ENCODE data around the gene INF2.
"Not testable (repeated sequence)": the region's sequence is repeated elsewhere in the genome, so short reads cannot be mapped to it uniquely, and the experiment has no call there.

The INF2 gene

GRCh38 chr14:104746071-104746545 lies 56.7 kb downstream of the INF2 start:
- no peak for TF ChIP-seq TAF1 (IDR thresholded peaks at IDR 0.05; ENCODE audit: low read depth, low read length)
- FAIRE-seq = no peak
- DNase-seq (ENCODE audit: insufficient read length, low spot score) = no peak

GRCh38 chr14:104746934-104747481 lies 57.6 kb downstream of the INF2 start:
- FAIRE-seq = no peak
- TF ChIP-seq SPI1 (IDR thresholded peaks at IDR 0.05; ENCODE audit: low read depth, low read length) (no peak), TAF1 (IDR thresholded peaks at IDR 0.05; ENCODE audit: low read depth, low read length) (no peak), POU2F2 (IDR thresholded peaks at IDR 0.05; ENCODE audit: low read depth, low read length) (no peak), PAX5 (IDR thresholded peaks at IDR 0.05; ENCODE audit: insufficient read depth, low read length, severe bottlenecking) (no peak), POLR2A (IDR thresholded peaks at IDR 0.05; ENCODE audit: low read depth, low read length) (no peak), POLR2AphosphoS5 (IDR thresholded peaks at IDR 0.05; ENCODE audit: low read depth, low read length) (no peak)

DNA sequence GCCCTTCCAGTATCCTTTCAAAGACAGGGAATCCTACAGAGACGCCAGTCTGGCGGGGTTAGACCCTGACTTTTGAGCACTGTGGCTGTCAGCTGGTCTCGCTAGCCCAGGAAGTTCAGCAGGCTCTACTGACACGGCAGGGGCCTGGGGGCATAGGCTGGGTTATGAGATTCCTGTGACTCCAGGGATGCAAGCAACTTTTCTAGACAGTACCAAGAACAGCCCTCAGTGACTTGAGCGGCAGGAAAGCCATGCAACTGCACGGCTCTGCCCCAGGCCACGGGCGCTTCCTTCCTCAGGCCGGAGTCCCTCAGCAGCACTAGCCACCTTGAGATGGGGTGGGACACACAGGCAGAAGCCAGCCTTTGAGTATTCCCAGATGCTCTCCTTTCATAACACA lies 58.5 kb downstream of the INF2 start:
- TF ChIP-seq POLR2AphosphoS5 (IDR thresholded peaks at IDR 0.05; ENCODE audit: low read depth, low read length) = no peak
- no peak for TF ChIP-seq SPI1 (IDR thresholded peaks at IDR 0.05; ENCODE audit: low read depth, low read length)
- TF ChIP-seq POU2F2 (IDR thresholded peaks at IDR 0.05; ENCODE audit: low read depth, low read length) = no peak
- no peak for TF ChIP-seq TAF1 (IDR thresholded peaks at IDR 0.05; ENCODE audit: low read depth, low read length)
- TF ChIP-seq PAX5 (IDR thresholded peaks at IDR 0.05; ENCODE audit: insufficient read depth, low read length, severe bottlenecking) = no peak
- TF ChIP-seq POLR2A (IDR thresholded peaks at IDR 0.05; ENCODE audit: low read depth, low read length) = no peak
- no peak for FAIRE-seq

More at GRCh38 chr14:104746934-104747481, 57.6 kb downstream of the INF2 start:
- no peak for DNase-seq (ENCODE audit: insufficient read length, low spot score)

DNA sequence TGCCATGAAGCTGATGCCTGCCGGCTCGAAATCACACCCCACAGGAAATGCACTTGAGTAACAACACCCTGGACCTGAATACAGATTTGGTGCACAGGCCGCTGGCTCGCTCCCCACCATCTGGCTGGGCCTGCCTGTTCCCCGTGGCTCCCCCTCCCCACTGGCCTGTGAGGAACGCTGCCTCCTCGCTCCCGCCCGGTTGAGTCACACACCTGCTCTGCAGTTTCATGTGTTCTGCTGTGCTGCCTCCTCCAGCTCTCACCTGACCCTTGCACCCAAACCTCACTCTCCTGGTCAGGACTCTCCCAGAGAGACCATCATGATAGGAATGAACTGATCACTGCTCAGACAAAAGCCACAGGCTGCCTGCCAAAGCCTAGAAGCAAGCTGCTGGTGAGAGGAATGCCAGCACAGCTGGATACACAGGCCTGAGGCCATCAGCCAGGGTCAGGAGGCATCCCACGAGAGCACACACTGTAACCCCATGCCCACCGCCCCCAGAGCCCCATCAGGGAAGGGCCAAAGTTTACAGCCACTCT lies 59.8 kb downstream of the INF2 start:
- TF ChIP-seq POLR2A (IDR thresholded peaks at IDR 0.05; ENCODE audit: low read depth, low read length) = no peak
- TF ChIP-seq POLR2AphosphoS5 (IDR thresholded peaks at IDR 0.05; ENCODE audit: low read depth, low read length) = no peak
- TF ChIP-seq TAF1 (IDR thresholded peaks at IDR 0.05; ENCODE audit: low read depth, low read length) = no peak
- TF ChIP-seq POU2F2 (IDR thresholded peaks at IDR 0.05; ENCODE audit: low read depth, low read length) = no peak
- no peak for TF ChIP-seq SPI1 (IDR thresholded peaks at IDR 0.05; ENCODE audit: low read depth, low read length)
- no peak for TF ChIP-seq PAX5 (IDR thresholded peaks at IDR 0.05; ENCODE audit: insufficient read depth, low read length, severe bottlenecking)
- DNase-seq (ENCODE audit: insufficient read length, low spot score) (no peak), FAIRE-seq (no peak)

More for the DNA sequence above, 58.5 kb downstream of the INF2 start:
- no peak for DNase-seq (ENCODE audit: insufficient read length, low spot score)

- TF ChIP-seq PAX5 (IDR thresholded peaks at IDR 0.05; ENCODE audit: insufficient read depth, low read length, severe bottlenecking) (no peak), TAF1 (IDR thresholded peaks at IDR 0.05; ENCODE audit: low read depth, low read length) (no peak), SPI1 (IDR thresholded peaks at IDR 0.05; ENCODE audit: low read depth, low read length) (no peak), POLR2A (IDR thresholded peaks at IDR 0.05; ENCODE audit: low read depth, low read length) (no peak), POU2F2 (IDR thresholded peaks at IDR 0.05; ENCODE audit: low read depth, low read length) (no peak), POLR2AphosphoS5 (IDR thresholded peaks at IDR 0.05; ENCODE audit: low read depth, low read length) (no peak)
- DNase-seq (ENCODE audit: insufficient read length, low spot score) (no peak), FAIRE-seq (no peak)
These were observed 60.8 kb downstream of the INF2 start for GRCh38 chr14:104750056-104750752.

DNA sequence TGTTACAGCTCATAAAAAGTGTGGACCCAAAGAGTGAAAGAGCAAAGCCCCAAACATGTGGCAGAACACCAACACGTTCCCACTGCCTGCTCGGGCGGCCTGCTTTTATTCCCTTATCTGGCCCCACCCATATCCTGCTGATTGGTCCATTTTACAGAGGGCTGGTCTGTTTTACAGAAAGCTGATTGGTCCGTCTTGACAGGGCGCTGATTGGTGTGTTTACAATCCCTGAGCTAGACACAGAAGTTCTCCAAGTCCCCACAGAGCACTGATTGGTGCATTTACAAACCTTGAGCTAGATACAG lies 61.3 kb downstream of the INF2 start:
- not testable (repeated sequence) for DNase-seq (ENCODE audit: insufficient read length, low spot score); FAIRE-seq

GRCh38 chr14:104751539-104752422 lies 62.4 kb downstream of the INF2 start:
- FAIRE-seq = no peak
- no peak for TF ChIP-seq POLR2AphosphoS5 (IDR thresholded peaks at IDR 0.05; ENCODE audit: low read depth, low read length)
- no peak for TF ChIP-seq TAF1 (IDR thresholded peaks at IDR 0.05; ENCODE audit: low read depth, low read length)
- no peak for TF ChIP-seq PAX5 (IDR thresholded peaks at IDR 0.05; ENCODE audit: insufficient read depth, low read length, severe bottlenecking)
- TF ChIP-seq SPI1 (IDR thresholded peaks at IDR 0.05; ENCODE audit: low read depth, low read length) = no peak
- no peak for TF ChIP-seq POU2F2 (IDR thresholded peaks at IDR 0.05; ENCODE audit: low read depth, low read length)
- no peak for TF ChIP-seq POLR2A (IDR thresholded peaks at IDR 0.05; ENCODE audit: low read depth, low read length)
- no peak for DNase-seq (ENCODE audit: insufficient read length, low spot score)

GRCh38 chr14:104752423-104752734 lies 63.0 kb downstream of the INF2 start:
- DNase-seq (ENCODE audit: insufficient read length, low spot score) (peak; percentile 98), FAIRE-seq (no peak)
- no peak for TF ChIP-seq SPI1 (IDR thresholded peaks at IDR 0.05; ENCODE audit: low read depth, low read length)
- TF ChIP-seq POLR2AphosphoS5 (IDR thresholded peaks at IDR 0.05; ENCODE audit: low read depth, low read length) = 0 out of 2 replicates have a peak, but pooled peaks have one; percentile 47
- peak; percentile 56; the same call in 1 of the 2 replicates for TF ChIP-seq POLR2A (IDR thresholded peaks at IDR 0.05; ENCODE audit: low read depth, low read length)

GRCh38 chr14:104752735-104753527 lies 63.5 kb downstream of the INF2 start, which contains the start of gene SIVA1:
Gene SIVA1 (plus strand): TSS chr14:104753147. CDS start chr14:104753202, 55 bp downstream.
- TF ChIP-seq POLR2AphosphoS5 (IDR thresholded peaks at IDR 0.05; ENCODE audit: low read depth, low read length) (peak; percentile 77), POU2F2 (IDR thresholded peaks at IDR 0.05; ENCODE audit: low read depth, low read length) (no peak), TAF1 (IDR thresholded peaks at IDR 0.05; ENCODE audit: low read depth, low read length) (0 out of 2 replicates have a peak, but pooled peaks have one; percentile 25), POLR2A (IDR thresholded peaks at IDR 0.05; ENCODE audit: low read depth, low read length) (peak; percentile 77), SPI1 (IDR thresholded peaks at IDR 0.05; ENCODE audit: low read depth, low read length) (no peak)
- DNase-seq (ENCODE audit: insufficient read length, low spot score) (peak; percentile 100), FAIRE-seq (peak; percentile 100)
